ENCODE data around the gene GPC5. TPM values are rescaled to one million over a fixed set of nuclear protein-coding genes. Genes with fewer than 3 reads are reported as not detected.
A peak's percentile ranks its signal among the peaks of the same experiment; 100 is the strongest.

The GPC5 gene
- total RNA-seq, 4 donors from 2014 or later = not detected

- Histone ChIP-seq H3K9me3 (no peaks in the 10 kb centered on the region), H3K27me3 (no peaks in the 10 kb centered on the region), H3K27ac (no peak overlapping the region), H3K36me3 (no peaks in the 10 kb centered on the region), H3K4me3 (no peak overlapping the region), H3K4me1 (no peaks in the 10 kb centered on the region)
- ATAC-seq (peak; percentile 65 to 66), DNase-seq (no peak)
- TF ChIP-seq POLR2A (IDR thresholded peaks at IDR 0.05) = no peak
- no peak for TF ChIP-seq CTCF (IDR thresholded peaks at IDR 0.05 in 4 of 5, conservative IDR thresholded peaks at IDR 0.05 in 1 of 5)
- in situ Hi-C loops (cut with MboI; ENCODE audit: low sequenced_read_pairs in 4 of 4) = no loop called here
- intact Hi-C loops (cut with DNase I; ENCODE audit: low total_unique reads) = no loop called here
These were observed 825.8 kb downstream of the GPC5 start for GRCh38 chr13:92224052-92224821.

DNA sequence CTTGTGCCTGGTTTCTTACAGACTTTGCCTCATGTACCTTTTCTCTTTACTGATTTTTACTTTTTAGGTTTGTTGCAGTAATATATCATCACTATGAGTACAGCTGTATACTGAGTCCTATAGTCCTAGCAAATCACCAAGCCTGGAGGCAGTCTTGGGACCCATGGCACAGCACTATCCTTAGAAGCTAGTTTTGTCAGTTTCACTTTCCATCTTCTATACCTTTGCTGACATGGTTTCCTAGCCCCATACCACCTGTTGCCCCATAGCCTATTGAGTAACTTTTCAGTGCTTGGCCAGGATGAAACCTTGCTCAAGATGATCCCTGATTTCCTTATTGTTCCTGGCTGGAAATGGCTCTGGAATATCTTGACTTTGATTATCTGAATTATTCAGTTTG lies 826.4 kb downstream of the GPC5 start:
- TF ChIP-seq CTCF (IDR thresholded peaks at IDR 0.05 in 4 of 5, conservative IDR thresholded peaks at IDR 0.05 in 1 of 5) = no peak
- TF ChIP-seq POLR2A (IDR thresholded peaks at IDR 0.05) = no peak
- no peaks in the 10 kb centered on the region for H3K9me3 ChIP-seq
- H3K4me3 ChIP-seq = no peak overlapping the region
- H3K27ac ChIP-seq = peak overlapping the region in 1 of 4 donors; percentile 29
- no peaks in the 10 kb centered on the region for H3K27me3 ChIP-seq
- DNase-seq = no peak
- no peak for ATAC-seq
- H3K4me1 ChIP-seq = no peaks in the 10 kb centered on the region
- intact Hi-C loops (cut with DNase I; ENCODE audit: low total_unique reads) (no loop called here), in situ Hi-C loops (cut with MboI; ENCODE audit: low sequenced_read_pairs in 4 of 4) (no loop called here)
- H3K36me3 ChIP-seq = no peaks in the 10 kb centered on the region

DNA sequence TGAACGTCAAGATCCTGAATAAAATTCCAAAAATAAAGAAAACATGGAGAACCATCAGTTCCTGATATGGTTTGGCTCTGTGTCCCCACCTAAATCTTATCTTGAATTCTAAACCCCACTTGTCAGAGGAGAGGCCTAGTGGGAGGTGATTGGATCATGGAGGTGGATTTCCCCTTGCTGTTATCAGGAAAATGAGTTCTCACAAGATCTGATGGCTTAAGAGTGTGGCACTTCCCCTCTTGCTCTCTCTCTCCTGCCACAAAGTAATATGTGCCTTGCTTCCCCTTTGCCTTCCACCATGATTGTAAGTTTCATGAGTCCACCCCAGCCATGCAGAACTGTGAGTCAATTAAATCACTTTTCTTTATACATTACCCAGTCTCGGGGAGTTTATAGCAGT lies 827.4 kb downstream of the GPC5 start:
- H3K27me3 ChIP-seq = no peaks in the 10 kb centered on the region
- H3K4me1 ChIP-seq = no peaks in the 10 kb centered on the region
- no peak for TF ChIP-seq POLR2A (IDR thresholded peaks at IDR 0.05)
- no peak for TF ChIP-seq CTCF (IDR thresholded peaks at IDR 0.05 in 4 of 5, conservative IDR thresholded peaks at IDR 0.05 in 1 of 5)
- intact Hi-C loops (cut with DNase I; ENCODE audit: low total_unique reads) (no loop called here), in situ Hi-C loops (cut with MboI; ENCODE audit: low sequenced_read_pairs in 4 of 4) (no loop called here)
- ATAC-seq (no peak), DNase-seq (no peak)
- H3K4me3 ChIP-seq = no peak overlapping the region
- H3K9me3 ChIP-seq = no peaks in the 10 kb centered on the region
- H3K27ac ChIP-seq = no peak overlapping the region
- H3K36me3 ChIP-seq = no peaks in the 10 kb centered on the region

- Histone ChIP-seq H3K4me1 (no peaks in the 10 kb centered on the region), H3K9me3 (no peaks in the 10 kb centered on the region), H3K4me3 (no peak overlapping the region), H3K36me3 (no peaks in the 10 kb centered on the region), H3K27ac (no peak overlapping the region), H3K27me3 (no peaks in the 10 kb centered on the region)
- in situ Hi-C loops (cut with MboI; ENCODE audit: low sequenced_read_pairs in 4 of 4) (no loop called here), intact Hi-C loops (cut with DNase I; ENCODE audit: low total_unique reads) (no loop called here)
- ATAC-seq (no peak), DNase-seq (no peak)
- TF ChIP-seq POLR2A (IDR thresholded peaks at IDR 0.05) = no peak
These were observed 834.5 kb downstream of the GPC5 start for GRCh38 chr13:92232871-92233270.

GRCh38 chr13:92251671-92252210 lies 853.3 kb downstream of the GPC5 start:
- Histone ChIP-seq H3K4me3 (no peak overlapping the region), H3K27ac (no peak overlapping the region), H3K9me3 (no peaks in the 10 kb centered on the region), H3K27me3 (no peaks in the 10 kb centered on the region), H3K36me3 (no peaks in the 10 kb centered on the region), H3K4me1 (no peaks in the 10 kb centered on the region)
- intact Hi-C loops (cut with DNase I; ENCODE audit: low total_unique reads) (no loop called here), in situ Hi-C loops (cut with MboI; ENCODE audit: low sequenced_read_pairs in 4 of 4) (no loop called here)
- DNase-seq (no peak), ATAC-seq (no peak)
- TF ChIP-seq POLR2A (IDR thresholded peaks at IDR 0.05) = no peak
- no peak for TF ChIP-seq CTCF (IDR thresholded peaks at IDR 0.05 in 4 of 5, conservative IDR thresholded peaks at IDR 0.05 in 1 of 5)

Measured in gastrocnemius medialis (tissue), 4 donors.